Middle frontal gyrus (tissue), 1 donor: ENCODE data around the gene GLYR1.
"Not testable (repeated sequence)": the region's sequence is repeated elsewhere in the genome, so short reads cannot be mapped to it uniquely, and the experiment has no call there.

ENCODE experiments used
- DNase-seq: peaks from one replicate; pipeline ENCODE4 v3.0.0-alpha.2; 2015; ENCODE audit warnings: low spot score; ENCODE audit errors: extremely low spot score

The GLYR1 gene

DNA sequence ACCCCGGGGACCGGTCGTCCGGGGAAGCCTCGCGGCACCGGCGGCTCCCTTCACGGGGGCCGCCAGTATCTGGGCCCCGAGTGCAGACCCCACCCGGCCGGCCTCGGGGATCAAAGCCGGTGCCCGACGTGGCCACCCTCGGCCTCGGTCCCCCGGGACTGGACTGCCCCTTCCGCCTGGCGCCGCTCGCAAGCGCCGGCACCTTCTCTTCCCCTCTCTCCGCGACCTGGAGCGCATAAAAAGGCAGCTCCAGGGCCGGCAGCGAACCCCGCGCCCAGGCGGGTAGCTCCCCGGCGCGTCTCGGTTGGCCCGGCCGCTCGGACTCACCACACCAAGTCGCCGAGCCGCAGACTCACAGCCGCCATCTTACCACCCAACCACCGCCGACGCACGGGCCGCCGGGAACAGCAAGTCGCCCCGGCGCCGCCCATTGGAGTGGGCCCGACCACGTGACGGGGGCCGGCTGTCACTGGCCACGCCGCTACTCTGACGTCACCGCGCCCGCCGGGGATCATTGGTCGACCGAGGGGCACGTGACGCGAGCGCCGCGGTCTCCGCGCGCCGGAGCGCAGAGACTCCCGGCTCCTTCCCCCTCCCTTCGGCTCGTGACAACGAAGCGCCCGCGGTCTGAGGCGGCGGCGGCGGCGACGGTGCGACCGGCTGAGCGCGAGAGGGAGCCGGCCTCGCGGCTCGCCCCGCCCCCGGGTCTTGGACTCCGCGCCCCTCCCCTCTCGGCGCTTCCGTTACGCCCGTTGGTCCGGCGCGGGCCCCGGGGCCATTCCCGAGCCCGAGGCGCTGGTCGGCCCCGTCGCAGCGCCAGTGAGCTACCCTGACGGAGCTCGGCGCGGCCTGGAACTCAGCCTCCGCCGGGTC is at the start of gene GLYR1, which contains the start of gene UBN1:
Gene GLYR1, minus strand, starts transcription at position 388 of the 873 bp plus-strand sequence. Its CDS starts 23 bp downstream, at position 365.
Gene UBN1, plus strand, starts transcription at position 581 of the 873 bp plus-strand sequence. CDS start 5,437 bp downstream, outside the sequence.
- peak; percentile 94 for DNase-seq

DNA sequence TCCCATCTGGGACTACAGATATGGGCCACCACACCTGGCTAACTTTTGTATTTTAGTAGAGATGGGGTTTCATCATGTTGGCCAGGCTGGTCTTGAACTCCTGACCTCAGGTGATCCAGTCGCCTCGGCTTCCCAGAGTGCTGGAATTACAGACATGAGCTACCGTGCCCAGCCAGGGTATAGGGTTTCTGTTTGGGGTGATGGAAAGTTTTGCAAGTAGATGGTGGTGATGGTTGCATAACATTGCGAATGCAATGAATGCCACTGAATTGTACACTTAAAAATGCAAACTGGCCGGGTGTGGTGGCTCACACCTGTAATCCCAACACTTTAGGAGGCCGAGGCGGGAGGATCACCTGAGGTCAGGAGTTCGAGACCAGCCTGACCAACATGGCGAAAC is 49.7 kb upstream of the GLYR1 start:
- not testable (repeated sequence) for DNase-seq

GRCh38 chr16:4895366-4895765 is 48.3 kb upstream of the GLYR1 start:
- DNase-seq = no peak

DNA sequence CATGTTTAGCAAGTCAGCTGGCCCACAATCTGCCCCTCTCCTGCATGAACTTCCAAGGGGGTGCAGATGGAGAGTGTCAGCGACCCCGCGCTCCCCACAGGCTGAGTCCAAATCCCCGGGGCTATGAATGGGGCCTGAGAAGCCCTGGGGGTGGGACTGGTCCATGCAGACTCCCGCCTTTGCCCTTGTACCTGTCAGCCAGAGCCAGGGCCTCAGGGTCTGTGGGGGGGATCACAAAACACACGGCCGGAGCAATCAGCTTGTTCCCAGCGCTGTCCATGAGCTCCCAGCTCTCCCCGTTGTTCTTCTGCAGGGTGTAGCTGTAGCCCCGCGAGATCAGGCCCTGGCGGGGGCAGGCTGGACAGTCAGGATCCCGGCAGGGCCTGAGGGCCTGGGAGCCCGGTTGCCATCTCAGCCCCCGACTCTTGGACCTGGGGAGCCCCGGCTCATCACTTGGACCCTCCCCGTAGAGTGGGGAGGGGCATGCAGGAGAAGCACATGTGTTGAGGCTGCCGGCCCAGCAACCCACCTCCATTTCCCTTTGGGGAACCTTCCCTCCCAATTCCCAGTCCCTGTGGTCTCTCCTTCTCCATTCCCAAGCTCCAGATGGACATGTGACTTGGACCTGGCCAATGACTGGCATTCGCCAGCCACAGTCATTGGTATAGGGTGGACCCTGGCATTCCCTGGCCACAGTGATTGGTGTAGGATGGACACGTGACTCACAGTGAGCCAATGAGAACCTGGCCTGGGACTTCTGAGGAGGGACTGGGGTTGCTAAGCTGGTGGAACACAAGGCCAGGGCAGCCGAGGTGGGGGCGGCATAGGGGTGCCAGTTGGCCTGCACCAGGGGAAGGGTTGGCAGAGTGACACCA is 47.4 kb upstream of the GLYR1 start:
- no peak for DNase-seq

DNA sequence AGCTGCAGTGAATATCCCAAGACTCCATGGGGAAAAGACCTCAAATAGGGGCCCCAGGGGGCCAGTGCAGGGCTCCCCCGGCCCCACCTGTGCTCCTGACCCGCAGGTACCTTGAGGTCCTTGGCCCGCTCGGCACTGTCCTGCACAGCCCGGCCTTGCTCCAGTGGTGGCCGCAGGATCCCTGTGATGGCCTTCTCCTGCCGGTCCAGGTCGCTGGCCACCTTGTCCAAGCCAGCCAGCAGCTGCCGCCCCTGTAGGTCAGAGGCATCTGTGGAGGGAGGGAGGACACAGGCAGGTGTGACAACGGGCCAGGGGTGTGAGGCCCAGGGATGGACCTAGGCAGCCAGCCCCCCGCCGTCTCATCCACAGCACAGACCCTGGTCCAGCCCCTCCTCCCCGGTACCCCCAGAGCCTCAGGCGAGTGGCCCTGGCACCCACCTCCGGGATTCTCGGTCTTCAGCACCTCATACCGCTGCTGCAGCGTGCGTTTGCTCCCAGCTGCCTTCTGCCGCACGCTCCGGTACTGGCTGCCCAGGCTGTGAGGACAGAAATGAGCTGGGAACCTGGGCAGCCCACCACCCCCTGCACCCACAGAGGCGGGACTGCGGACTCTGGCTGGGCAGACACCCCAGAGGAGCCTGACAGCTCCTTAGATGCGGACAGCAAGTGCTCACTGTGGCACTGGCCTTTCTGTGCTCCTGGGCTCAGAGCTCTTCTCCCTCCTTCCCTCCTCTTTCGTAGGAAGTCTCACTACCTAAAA is 46.2 kb upstream of the GLYR1 start:
- DNase-seq = no peak

DNA sequence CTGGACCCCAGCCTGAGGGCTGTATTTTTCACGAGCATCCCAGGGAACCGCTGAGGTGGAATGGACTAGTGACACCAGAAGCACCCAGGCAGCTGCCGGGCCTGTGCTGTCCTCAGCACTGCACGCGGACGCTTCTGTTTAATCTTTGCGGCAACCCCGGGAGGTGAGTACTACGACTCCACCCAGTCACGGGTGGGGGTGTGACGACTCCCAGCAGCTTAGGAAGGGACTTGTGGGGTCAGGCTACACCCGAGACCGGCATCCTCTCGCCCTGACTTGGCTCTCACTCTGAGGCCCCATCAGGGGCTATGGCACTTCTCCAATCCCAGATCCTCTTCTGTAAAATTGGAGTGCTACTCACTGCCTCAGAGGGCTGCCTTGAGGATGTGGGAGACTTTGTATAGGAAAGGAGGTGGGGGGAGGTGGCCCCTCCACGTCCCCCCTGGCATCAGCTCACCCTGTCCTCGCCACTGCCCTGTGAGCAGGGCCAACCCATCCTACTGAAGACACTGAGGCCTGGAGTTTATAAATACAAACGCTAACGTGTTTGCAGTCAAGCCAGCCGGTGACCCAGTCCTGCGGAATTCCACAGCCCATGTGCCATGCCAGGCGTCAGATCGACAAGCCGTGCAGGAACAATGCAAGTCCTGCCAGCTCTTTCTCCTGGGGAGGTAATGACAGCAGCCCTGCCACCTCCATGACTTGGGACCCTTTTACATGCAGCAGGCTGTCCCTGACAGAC is 45.4 kb upstream of the GLYR1 start:
- no peak for DNase-seq

- no peak for DNase-seq
Observed at GRCh38 chr16:4891886-4892216, 44.8 kb upstream of the GLYR1 start.

DNA sequence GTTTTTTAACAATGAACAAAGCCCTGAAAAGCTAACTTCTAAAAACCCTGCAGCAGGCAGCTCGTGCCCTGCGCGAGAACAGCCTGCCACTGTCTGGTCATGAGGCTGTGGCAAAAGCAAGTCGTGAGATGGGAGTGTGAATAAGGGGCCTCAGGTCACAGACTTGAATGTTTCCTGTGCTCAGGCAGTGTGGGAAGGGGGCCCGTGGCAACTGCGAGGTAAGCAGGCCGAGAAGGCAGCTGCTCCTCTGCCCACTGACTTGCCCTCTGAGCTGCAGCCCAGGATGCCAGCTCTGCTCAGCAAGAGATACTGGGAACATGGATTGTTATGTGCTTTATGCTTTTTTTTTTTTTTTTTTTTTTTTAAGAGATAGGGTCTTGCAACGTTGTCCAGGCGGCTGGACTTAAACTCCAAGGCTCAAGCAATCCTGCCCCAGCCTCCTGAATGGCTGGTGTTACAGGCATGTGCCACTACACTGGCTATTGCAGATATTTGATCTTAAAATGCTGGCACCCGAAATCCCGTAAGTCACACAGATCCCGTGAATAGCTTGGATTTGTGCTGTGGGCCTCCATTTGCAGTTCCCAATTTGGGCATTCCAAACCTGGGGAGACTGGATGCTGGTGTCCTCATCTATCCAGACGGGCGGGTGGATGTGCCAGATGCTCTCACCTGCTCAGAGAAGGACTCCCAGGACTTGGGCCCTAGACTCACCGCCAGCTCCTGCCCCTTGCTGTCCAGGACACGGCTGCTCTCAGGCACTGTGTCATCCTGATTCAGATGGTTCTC is 44.2 kb upstream of the GLYR1 start:
- no peak for DNase-seq

DNA sequence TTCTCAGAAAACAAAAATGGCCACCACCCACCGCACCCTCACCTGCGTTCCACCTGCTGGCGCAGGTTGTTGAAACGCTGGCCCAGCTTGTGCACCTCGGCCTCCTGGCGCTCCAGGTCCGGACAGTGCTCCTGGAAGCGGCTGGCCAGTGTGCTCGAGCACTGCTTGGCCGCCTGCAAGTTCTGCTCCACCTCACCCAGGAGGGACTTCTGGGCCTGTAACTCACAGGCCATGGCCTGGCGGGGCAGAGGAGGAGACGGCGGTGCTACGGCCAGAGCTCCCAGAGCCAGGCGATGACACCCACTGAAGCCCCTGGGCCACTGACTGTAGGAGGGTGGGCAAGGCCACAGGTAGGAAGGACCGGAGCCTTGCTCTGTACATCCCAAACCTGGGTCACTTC is 43.6 kb upstream of the GLYR1 start:
- no peak for DNase-seq

DNA sequence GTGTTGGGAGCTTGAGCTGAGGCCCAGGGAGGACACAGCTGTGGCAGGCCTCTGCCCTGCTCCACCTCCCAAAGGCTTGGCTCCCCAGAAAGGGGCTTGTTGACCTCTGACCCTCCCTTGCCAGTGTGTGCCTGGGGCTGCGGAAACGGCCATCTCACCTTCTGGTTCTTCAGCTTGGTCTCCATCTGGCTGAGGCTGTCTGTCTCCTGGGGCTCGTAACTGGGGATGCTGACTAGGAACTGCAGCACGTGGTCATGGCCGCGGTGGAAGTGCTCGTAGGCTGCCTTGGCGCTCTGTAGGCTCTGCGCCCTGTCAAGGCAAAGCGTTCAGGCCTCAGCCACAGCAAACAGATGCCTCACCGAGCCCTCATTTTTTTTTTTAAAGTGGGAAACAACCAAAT is 42.9 kb upstream of the GLYR1 start:
- no peak for DNase-seq

DNA sequence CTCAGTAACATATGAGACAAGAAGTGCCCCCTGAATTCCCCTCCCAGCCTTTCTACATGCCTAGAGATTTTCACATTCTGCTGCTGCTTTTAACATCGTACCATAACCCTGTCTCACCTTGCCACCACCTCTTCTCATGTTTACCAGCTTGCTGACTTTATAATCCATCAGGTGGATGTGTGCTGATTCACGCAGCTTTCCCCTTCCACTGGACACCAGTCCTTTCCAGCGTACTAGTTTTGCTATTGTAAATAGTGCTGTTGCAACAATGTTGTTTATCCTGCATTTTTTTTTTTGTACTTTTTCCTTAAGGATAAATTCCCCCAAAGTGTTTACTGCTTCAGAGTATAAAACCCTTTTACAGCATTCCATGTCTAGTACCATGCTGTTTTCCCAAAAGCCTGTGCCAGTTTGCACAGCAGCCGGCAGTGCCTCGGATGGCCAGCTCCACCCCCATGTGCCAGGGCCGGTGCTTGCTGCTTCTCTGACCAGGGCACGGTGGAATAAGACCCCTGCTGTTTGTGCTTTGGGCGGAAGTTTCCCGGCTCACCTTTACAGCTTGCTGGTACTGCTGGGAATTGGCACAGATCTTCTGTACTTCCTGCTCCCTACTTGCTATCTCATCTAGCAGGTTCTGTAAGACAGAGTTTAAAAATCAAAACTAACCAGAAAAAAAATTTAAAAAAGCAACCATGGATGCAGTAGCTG is 41.5 kb upstream of the GLYR1 start:
- no peak for DNase-seq

- DNase-seq = no peak
Observed at GRCh38 chr16:4886151-4886550, 39.1 kb upstream of the GLYR1 start.

GRCh38 chr16:4884972-4885874 is 38.1 kb upstream of the GLYR1 start:
- no peak for DNase-seq

GRCh38 chr16:4884209-4884608 is 37.1 kb upstream of the GLYR1 start:
- no peak for DNase-seq

DNA sequence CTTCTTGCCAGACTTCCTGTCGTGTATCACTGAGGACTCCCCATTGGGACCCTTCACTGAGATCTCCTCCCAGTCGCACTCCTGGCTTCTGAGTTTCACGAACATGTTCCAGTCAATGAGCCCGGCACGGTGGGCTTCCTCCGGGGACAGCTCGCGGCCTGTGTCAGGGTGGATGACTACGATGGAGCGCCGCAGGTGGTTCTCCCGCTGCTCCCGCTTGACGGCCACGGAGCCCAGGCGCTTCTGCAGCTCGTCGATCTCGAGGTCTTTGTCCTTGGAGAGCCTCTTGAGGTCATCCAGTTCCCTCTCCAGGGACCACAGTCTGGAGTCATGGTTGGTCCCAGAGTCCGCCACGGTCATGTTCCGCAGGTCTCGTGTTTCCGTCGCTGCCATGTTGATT is 36.4 kb upstream of the GLYR1 start:
- no peak for DNase-seq

DNA sequence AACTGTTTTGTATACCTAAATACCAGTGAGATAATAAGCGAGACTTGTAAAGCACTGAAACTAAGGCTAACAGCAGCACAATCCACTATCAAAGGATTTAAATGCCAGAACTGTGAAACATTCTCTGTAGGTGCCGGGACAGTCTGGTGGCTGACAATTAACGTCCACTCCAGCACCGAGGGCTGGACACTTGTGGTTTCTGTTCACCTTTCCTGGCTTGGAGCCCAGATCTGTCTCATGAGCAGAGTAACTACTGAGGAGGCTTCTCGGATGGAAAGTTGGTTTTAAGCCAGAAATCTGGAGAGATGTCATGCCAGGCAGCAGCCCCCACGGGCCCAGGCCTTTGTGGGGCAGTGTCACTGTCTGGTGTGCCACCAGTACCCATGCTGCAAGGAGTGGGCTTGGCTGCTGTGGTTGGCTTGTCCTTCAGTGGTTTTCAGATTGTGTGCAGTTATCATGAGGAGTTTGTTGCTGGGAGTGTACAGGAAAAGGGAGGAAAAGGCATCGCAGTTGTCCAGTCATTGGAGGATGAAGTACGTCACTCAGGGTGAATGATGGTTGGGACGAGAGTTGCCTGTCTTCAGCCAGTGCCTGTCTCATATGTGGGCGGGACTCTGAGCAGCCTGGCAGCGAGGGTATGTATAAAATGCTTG is 35.7 kb upstream of the GLYR1 start:
- no peak for DNase-seq

- DNase-seq = no peak
Observed at GRCh38 chr16:4882000-4882632, 35.0 kb upstream of the GLYR1 start.
